Heart left ventricle (tissue), 13 donors: ENCODE results near the gene OVOL2.

ENCODE experiments used
- POLR2A ChIP-seq, 2 donors: fragments of 450-650 bp; IDR thresholded peaks; one replicate each; pipeline ENCODE4 v1.6.1; 2017; ENCODE audit warnings: antibody characterized with exemption in 2 of 2, mild to moderate bottlenecking in 2 of 2, moderate library complexity in 2 of 2
- TF ChIP-seq, protein P1 (sequence below), 12 donors: fragments of 200-600 bp; sonication (generic) in 4 of 12; IDR thresholded peaks; one replicate each; pipeline versions ENCODE4 v1.5.0 to v1.8.0; 2018 to 2022; ENCODE audit warnings: antibody characterized with exemption in 12 of 12, mild to moderate bottlenecking in 5 of 12
- donor health status: ischemic (EF 13 %, LVEDD 7.1; RV severe dilation, severe dysfunction).
- donor health status: DM: no; HTN: yes; CAD: no.
- donor health status: DM: no; HTN: no; CAD: no.
- donor health status: ischemic (EF 25% LVEDD 6.9; RV normal size, moderate dysfunction).
- donor health status: ischemic (EF 25% LVEDD 5.7; RV mildly dilated, moderate dysfunction).
- donor health status: ischemic (EF 35%, LVEDD 5.7; RV mildly dilated, moderate dysfunction).
- donor health status: nonischemic (EF 11% LVEDD 7.7; RV severe dilation, severe dysfunction).
- donor health status: DM: yes; HTN: yes; CAD: no.
- donor health status: PGD.
- donor health status: ischemic (EF 29% LVEDD 5.4; RV normal size, mild dysfunction).
- donor health status: nonischemic (EF 23%, LVEDD 6.1; RV moderate dilation, normal function).

DNA sequence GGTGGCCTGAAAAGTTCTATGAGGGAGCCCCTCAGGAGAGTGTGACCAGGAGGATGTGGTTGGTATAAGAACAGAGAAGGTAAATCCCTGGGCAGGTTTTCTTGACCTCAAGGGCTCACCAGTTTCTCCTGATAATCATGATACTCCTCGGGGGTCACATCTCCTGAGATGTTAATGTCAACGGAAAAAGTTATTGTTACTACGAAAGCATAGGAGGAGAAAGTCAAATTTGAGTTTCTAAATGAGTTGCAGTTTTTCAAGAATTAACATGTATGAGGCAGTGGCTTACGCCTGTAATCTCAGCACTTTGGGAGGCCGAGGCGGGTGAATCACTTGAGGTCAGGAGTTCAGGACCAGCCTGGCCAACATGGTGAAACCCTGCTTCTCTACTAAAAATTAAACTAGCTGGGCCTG lies 65.5 kb downstream of the OVOL2 start:
- TF ChIP-seq, protein P1, sequence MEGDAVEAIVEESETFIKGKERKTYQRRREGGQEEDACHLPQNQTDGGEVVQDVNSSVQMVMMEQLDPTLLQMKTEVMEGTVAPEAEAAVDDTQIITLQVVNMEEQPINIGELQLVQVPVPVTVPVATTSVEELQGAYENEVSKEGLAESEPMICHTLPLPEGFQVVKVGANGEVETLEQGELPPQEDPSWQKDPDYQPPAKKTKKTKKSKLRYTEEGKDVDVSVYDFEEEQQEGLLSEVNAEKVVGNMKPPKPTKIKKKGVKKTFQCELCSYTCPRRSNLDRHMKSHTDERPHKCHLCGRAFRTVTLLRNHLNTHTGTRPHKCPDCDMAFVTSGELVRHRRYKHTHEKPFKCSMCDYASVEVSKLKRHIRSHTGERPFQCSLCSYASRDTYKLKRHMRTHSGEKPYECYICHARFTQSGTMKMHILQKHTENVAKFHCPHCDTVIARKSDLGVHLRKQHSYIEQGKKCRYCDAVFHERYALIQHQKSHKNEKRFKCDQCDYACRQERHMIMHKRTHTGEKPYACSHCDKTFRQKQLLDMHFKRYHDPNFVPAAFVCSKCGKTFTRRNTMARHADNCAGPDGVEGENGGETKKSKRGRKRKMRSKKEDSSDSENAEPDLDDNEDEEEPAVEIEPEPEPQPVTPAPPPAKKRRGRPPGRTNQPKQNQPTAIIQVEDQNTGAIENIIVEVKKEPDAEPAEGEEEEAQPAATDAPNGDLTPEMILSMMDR (IDR thresholded peaks at IDR 0.05), result no peak
- TF ChIP-seq POLR2A (IDR thresholded peaks at IDR 0.05), result no peak
